GM10248 (cell line): ENCODE data around the gene FAT1.

Experiments
- CTCF ChIA-PET: fragments of 300-600 bp; sonication (Branson Sonifier 250); formaldehyde crosslinking; extraction: SDS; loops from one replicate; lab custom pipeline; 2021; ENCODE audit warnings: antibody characterized with exemption; lab: Yijun Ruan, JAX
- POLR2A ChIA-PET: fragments of 350-650 bp; sonication (Branson Sonifier 250); formaldehyde crosslinking; extraction: SDS; loops from one replicate; lab custom pipeline; 2020; ENCODE audit warnings: antibody characterized with exemption; lab: Yijun Ruan, JAX
- DNase-seq: peaks from one replicate; pipeline ENCODE4 v3.0.0; 2012; ENCODE audit errors: extremely low spot score
- CTCF ChIP-seq: IDR thresholded peaks from 2 replicates; pipeline ENCODE4 v1.5.1; 2012; ENCODE audit warnings: mild to moderate bottlenecking, low read depth; ENCODE audit errors: extremely low read depth, missing control alignments, control extremely low read depth

The FAT1 gene

GRCh38 chr4:186617921-186618320 lies 105.7 kb downstream of the FAT1 start:
- ChIA-PET CTCF (no interaction called here), POLR2A (no interaction called here)
- DNase-seq = no peak
- no peak for TF ChIP-seq CTCF

GRCh38 chr4:186607490-186607889 lies 116.2 kb downstream of the FAT1 start:
- TF ChIP-seq CTCF = no peak
- ChIA-PET POLR2A (no interaction called here), CTCF (no interaction called here)
- no peak for DNase-seq

- CTCF ChIA-PET = interaction anchor here (1.0 to 1.2 kb wide), 2 partner anchors 14 to 20 kb away, joined by 3 to 5 read pairs; no protein-coding TSS in a partner anchor
- POLR2A ChIA-PET = no interaction called here
- no peak for DNase-seq
- no peak for TF ChIP-seq CTCF
Observed at GRCh38 chr4:186606591-186606992, 117.1 kb downstream of the FAT1 start.

- ChIA-PET CTCF (interaction anchor here (1.1 to 1.2 kb wide), 2 partner anchors 18 to 24 kb away, joined by 3 read pairs; no protein-coding TSS in a partner anchor), POLR2A (no interaction called here)
- DNase-seq = no peak
- TF ChIP-seq CTCF = no peak
Observed at GRCh38 chr4:186605261-186605865, 118.3 kb downstream of the FAT1 start.

GRCh38 chr4:186604124-186604807 lies 119.4 kb downstream of the FAT1 start:
- CTCF ChIA-PET = interaction anchor here (1.1 kb wide), 1 partner anchor 23 kb away, joined by 3 read pairs; no protein-coding TSS in a partner anchor
- POLR2A ChIA-PET = no interaction called here
- no peak for TF ChIP-seq CTCF
- DNase-seq = no peak

- DNase-seq = no peak
- CTCF ChIA-PET = no interaction called here
- TF ChIP-seq CTCF = no peak
- POLR2A ChIA-PET = no interaction called here
Observed at GRCh38 chr4:186602978-186603377, 120.7 kb downstream of the FAT1 start.
